Thyroid gland (tissue), 4 donors: Measurements from ENCODE around the gene CDYL. TPM values are rescaled to one million over a fixed set of nuclear protein-coding genes. Genes with fewer than 3 reads are reported as not detected.

ENCODE experiments used
- DNase-seq, 2 donors: peaks; one replicate each; pipeline ENCODE4 v3.0.0-alpha.2; 2019
- H3K27ac ChIP-seq, 3 donors: fragments of 200-600 bp; sonication (generic); 1 replicate in 2 of 3; 2 replicates in 1 of 3; pipeline ENCODE4 v1.5.1; 2016 to 2019; ENCODE audit warnings: mild to moderate bottlenecking in 1 of 3, moderate library complexity in 1 of 3
- H3K27me3 ChIP-seq: fragments of 200-600 bp; sonication (generic); one replicate; pipeline ENCODE4 v1.5.1; 2019
- H3K36me3 ChIP-seq, 2 donors: fragments of 200-600 bp; sonication (generic); one replicate each; pipeline ENCODE4 v1.5.1; 2016 to 2019
- H3K4me1 ChIP-seq, 2 donors: fragments of 200-600 bp; sonication (generic); one replicate each; pipeline ENCODE4 v1.5.1; 2017 to 2019
- H3K4me3 ChIP-seq, 3 donors: fragments of 200-600 bp; sonication (generic); replicated peaks in 1 of 3; 1 replicate in 2 of 3; 2 replicates in 1 of 3; pipeline ENCODE4 v1.5.1; 2016; ENCODE audit warnings: mild to moderate bottlenecking in 1 of 3
- H3K9me3 ChIP-seq: fragments of 200-600 bp; sonication (generic); one replicate; pipeline ENCODE4 v1.5.1; 2017
- CTCF ChIP-seq, 6 experiments: fragments of 200-600 bp in 3 of 6; fragments of 450-650 bp in 3 of 6; sonication (generic) in 3 of 6; IDR thresholded peaks; one replicate each; pipeline ENCODE4 v1.5.1; 2016 to 2019; ENCODE audit warnings: antibody characterized with exemption in 6 of 6, mild to moderate bottlenecking in 2 of 6, inconsistent platforms in 1 of 6, moderate library complexity in 1 of 6
- POLR2A ChIP-seq, 2 donors: fragments of 450-650 bp; IDR thresholded peaks; one replicate each; pipeline ENCODE4 v1.6.1; 2017; ENCODE audit warnings: antibody characterized with exemption in 2 of 2, mild to moderate bottlenecking in 2 of 2, moderate library complexity in 1 of 2
- WGBS, 2 donors: methylation state at CpG; one replicate each; pipeline ENCODE4 v1.1.5; 2017; 5-methylcytosine and 5-hydroxymethylcytosine counted together
- intact Hi-C: fragments of 100-400 bp; cut with DNase I; formaldehyde crosslinking; loops from one replicate; pipeline ENCODE4 v1.15.1; 2023
- total RNA-seq, 4 donors: library from RNA; depleted of rRNA; stranded (reverse); fragments of >200 nt; gene quantifications; one replicate each; pipeline ENCODE4 v1.2.3, GENCODE V29; 2016

CDYL gene
- total RNA-seq, 4 donors from 2014 or later, result 22.6 to 61.4 (median 43.7) TPM

GRCh38 chr6:4907602-4908001 is 131.4 kb downstream of the CDYL start:
- no peak overlapping the region for H3K27ac ChIP-seq
- TF ChIP-seq CTCF (IDR thresholded peaks at IDR 0.05) (no peak), POLR2A (IDR thresholded peaks at IDR 0.05) (no peak)
- H3K27me3 ChIP-seq, result no peaks in the 10 kb centered on the region
- peaks cover 9 to 17% of the 10 kb centered on the region in 2 donors for H3K4me1 ChIP-seq
- H3K9me3 ChIP-seq, result no peaks in the 10 kb centered on the region
- intact Hi-C loops, result no loop called here
- 89 to 93% methylated on average over 6 of the region's 6 CpGs for WGBS, 2 donors
- H3K4me3 ChIP-seq, result no peak overlapping the region
- no peak for DNase-seq
- no peaks in the 10 kb centered on the region for H3K36me3 ChIP-seq

- H3K27me3 ChIP-seq, result no peaks in the 10 kb centered on the region
- no peak overlapping the region for H3K4me3 ChIP-seq
- H3K27ac ChIP-seq, result no peak overlapping the region
- WGBS, 2 donors, result 97 to 100% methylated on average over 4 of the region's 4 CpGs
- no peak for TF ChIP-seq POLR2A (IDR thresholded peaks at IDR 0.05)
- no peak for TF ChIP-seq CTCF (IDR thresholded peaks at IDR 0.05)
- H3K9me3 ChIP-seq, result no peaks in the 10 kb centered on the region
- DNase-seq, result no peak
- peaks cover 9 to 17% of the 10 kb centered on the region in 2 donors for H3K4me1 ChIP-seq
- H3K36me3 ChIP-seq, result no peaks in the 10 kb centered on the region
- intact Hi-C loops, result no loop called here
Observed at GRCh38 chr6:4908062-4908461, 131.9 kb downstream of the CDYL start.

GRCh38 chr6:4909063-4909706 is 133.0 kb downstream of the CDYL start:
- no peak for DNase-seq
- Histone ChIP-seq H3K9me3 (no peaks in the 10 kb centered on the region), H3K27ac (no peak overlapping the region)

GRCh38 chr6:4910037-4910760 is 134.0 kb downstream of the CDYL start:
- DNase-seq, result peak; percentile 59 to 63
- 56 to 65% methylated on average over 9 of the region's 9 CpGs for WGBS, 2 donors
- Histone ChIP-seq H3K4me3 (no peak overlapping the region), H3K9me3 (no peaks in the 10 kb centered on the region), H3K27ac (no peak overlapping the region), H3K27me3 (no peaks in the 10 kb centered on the region), H3K36me3 (no peaks in the 10 kb centered on the region), H3K4me1 (peaks cover 9 to 25% of the 10 kb centered on the region in 2 donors)
- intact Hi-C loops, result no loop called here
- TF ChIP-seq CTCF (IDR thresholded peaks at IDR 0.05) (no peak), POLR2A (IDR thresholded peaks at IDR 0.05) (no peak)

More at GRCh38 chr6:4909063-4909706, 133.0 kb downstream of the CDYL start:
- no peaks in the 10 kb centered on the region for H3K27me3 ChIP-seq
- 87 to 88% methylated on average over 10 of the region's 10 CpGs for WGBS, 2 donors
- no peaks in the 10 kb centered on the region for H3K36me3 ChIP-seq
- peaks cover 9 to 24% of the 10 kb centered on the region in 2 donors for H3K4me1 ChIP-seq
- H3K4me3 ChIP-seq, result no peak overlapping the region
- intact Hi-C loops, result no loop called here
- TF ChIP-seq CTCF (IDR thresholded peaks at IDR 0.05) (no peak), POLR2A (IDR thresholded peaks at IDR 0.05) (no peak)

- no peak overlapping the region for H3K27ac ChIP-seq
- H3K4me3 ChIP-seq, result no peak overlapping the region
- H3K27me3 ChIP-seq, result no peaks in the 10 kb centered on the region
- peaks cover 9 to 18% of the 10 kb centered on the region in 2 donors for H3K4me1 ChIP-seq
- no peaks in the 10 kb centered on the region for H3K9me3 ChIP-seq
- H3K36me3 ChIP-seq, result no peaks in the 10 kb centered on the region
- 91 to 95% methylated on average over 5 of the region's 5 CpGs for WGBS, 2 donors
- TF ChIP-seq CTCF (IDR thresholded peaks at IDR 0.05) (no peak), POLR2A (IDR thresholded peaks at IDR 0.05) (no peak)
- intact Hi-C loops, result no loop called here
- DNase-seq, result no peak
Observed at GRCh38 chr6:4912559-4912958, 136.4 kb downstream of the CDYL start.
